ENCODE measurements around the gene CTNNA1.

GRCh38 chr5:138820695-138821094 is 67.5 kb downstream of the CTNNA1 start:
- no peak for TF ChIP-seq EZH2 (IDR thresholded peaks at IDR 0.05; ENCODE audit: insufficient read depth, poor library complexity, severe bottlenecking)
- no peak for TF ChIP-seq EZH2phosphoT487 (IDR thresholded peaks at IDR 0.05; ENCODE audit: insufficient read depth, low read depth)
